IMR-90 (cell line): ENCODE data around the gene SGK1. TPM values are rescaled to one million over a fixed set of nuclear protein-coding genes. Genes with fewer than 3 reads are reported as not detected.

ENCODE experiments used
- ATAC-seq: fragments of 200-7000 bp; cut with Tn5 transposase; 2 replicates; pipeline ENCODE4 v1.9.1; 2020; ENCODE audit warnings: low read depth, mild to moderate bottlenecking, moderate library complexity
- BruUV-seq: library from RNA; stranded (reverse); fragments of 400-500 nt; replicated peaks from 2 replicates; lab custom pipeline; 2021; lab: Mats Ljungman, UMichigan
- CTCF ChIA-PET: fragments of 300-600 bp; formaldehyde crosslinking; extraction: SDS; loops from one replicate; lab custom pipeline; 2021; ENCODE audit warnings: antibody characterized with exemption; lab: Yijun Ruan, JAX
- POLR2A ChIA-PET: fragments of 300-600 bp; sonication (Branson Sonifier 250); formaldehyde crosslinking; loops from one replicate; lab custom pipeline; 2022; ENCODE audit warnings: antibody characterized with exemption; ENCODE audit not compliant: unreplicated experiment; lab: Charles Lee
- DNase-seq: peaks from one replicate; pipeline ENCODE4 v3.0.0; 2013
- H2AFZ ChIP-seq: replicated peaks from 2 replicates; pipeline ENCODE3; 2013; ENCODE audit warnings: low read length, mild to moderate bottlenecking; ENCODE audit not compliant: poor library complexity
- H2AK5ac ChIP-seq: 2 replicates; pipeline ENCODE4 v1.6.1; 2013; ENCODE audit warnings: low read depth, low read length, inconsistent platforms
- H2AK9ac ChIP-seq: replicated peaks from 2 replicates; pipeline ENCODE3; 2013; ENCODE audit warnings: mild to moderate bottlenecking, low read depth, low read length, moderate library complexity; ENCODE audit not compliant: poor library complexity
- H2BK120ac ChIP-seq: 2 replicates; pipeline ENCODE4 v1.6.1; 2013; ENCODE audit warnings: low read depth, low read length, inconsistent platforms
- H2BK15ac ChIP-seq: 3 replicates; pipeline ENCODE4 v1.6.1; 2013; ENCODE audit warnings: low read depth, low read length, inconsistent platforms
- H2BK20ac ChIP-seq: 2 replicates; pipeline ENCODE4 v1.6.1; 2013; ENCODE audit warnings: low read depth, mild to moderate bottlenecking, inconsistent platforms, low read length, moderate library complexity
- H2BK5ac ChIP-seq: 2 replicates; pipeline ENCODE4 v1.6.1; 2013; ENCODE audit warnings: mild to moderate bottlenecking, low read depth, low read length, inconsistent platforms; ENCODE audit not compliant: poor library complexity, severe bottlenecking
- H3K14ac ChIP-seq: replicated peaks from 2 replicates; pipeline ENCODE4 v1.6.1; 2013; ENCODE audit warnings: low read depth, low read length, inconsistent platforms
- H3K18ac ChIP-seq: 2 replicates; pipeline ENCODE4 v1.6.1; 2013; ENCODE audit warnings: low read depth, low read length, control low read depth
- H3K23ac ChIP-seq: 2 replicates; pipeline ENCODE4 v1.6.1; 2013; ENCODE audit warnings: low read depth, low read length, inconsistent platforms
- H3K27ac ChIP-seq: 2 replicates; pipeline ENCODE4 v1.5.1; 2013; ENCODE audit warnings: mild to moderate bottlenecking, control low read depth, low read length; ENCODE audit not compliant: insufficient read depth
- H3K27me3 ChIP-seq: 2 replicates; pipeline ENCODE4 v1.6.1; 2013; ENCODE audit warnings: low read length; ENCODE audit not compliant: control insufficient read depth, insufficient read depth
- H3K36me3 ChIP-seq: 2 replicates; pipeline ENCODE4 v1.6.1; 2013; ENCODE audit warnings: low read length, mixed read lengths; ENCODE audit not compliant: control insufficient read depth, insufficient read depth
- H3K4ac ChIP-seq: 2 replicates; pipeline ENCODE4 v1.6.1; 2013; ENCODE audit warnings: low read depth, low read length, inconsistent platforms
- H3K4me1 ChIP-seq: 2 replicates; pipeline ENCODE4 v1.6.1; 2013; ENCODE audit warnings: low read length, mixed read lengths; ENCODE audit not compliant: control insufficient read depth, insufficient read depth
- H3K4me2 ChIP-seq: 2 replicates; pipeline ENCODE4 v1.6.1; 2013; ENCODE audit warnings: low read depth, mild to moderate bottlenecking, control low read depth, low read length, moderate library complexity
- H3K4me3 ChIP-seq: 2 replicates; pipeline ENCODE4 v1.5.1; 2013; ENCODE audit warnings: low read depth, mild to moderate bottlenecking, control low read depth, low read length, moderate library complexity; ENCODE audit not compliant: insufficient read depth
- H3K56ac ChIP-seq: 2 replicates; pipeline ENCODE4 v1.6.1; 2013; ENCODE audit warnings: low read length, inconsistent platforms; ENCODE audit not compliant: insufficient read depth; ENCODE audit errors: extremely low read depth
- H3K79me1 ChIP-seq, 2 experiments: 2 replicates each; pipeline ENCODE4 v1.6.1; 2013; ENCODE audit warnings: low read length in 2 of 2, inconsistent platforms in 1 of 2, low read depth in 1 of 2
- H3K9ac ChIP-seq: 2 replicates; pipeline ENCODE4 v1.6.1; 2013; ENCODE audit warnings: low read depth, low read length, control low read depth
- H3K9me1 ChIP-seq: 2 replicates; pipeline ENCODE4 v1.6.1; 2013; ENCODE audit warnings: low read length, inconsistent platforms; ENCODE audit not compliant: insufficient read depth
- H3K9me3 ChIP-seq: 2 replicates; pipeline ENCODE4 v1.6.1; 2013; ENCODE audit warnings: low read length; ENCODE audit not compliant: control insufficient read depth, insufficient read depth
- H4K20me1 ChIP-seq: 2 replicates; pipeline ENCODE4 v1.6.1; 2013; ENCODE audit warnings: low read length, inconsistent platforms; ENCODE audit not compliant: insufficient read depth
- H4K5ac ChIP-seq: 2 replicates; pipeline ENCODE4 v1.6.1; 2013; ENCODE audit warnings: mild to moderate bottlenecking, low read depth, low read length, control low read depth
- H4K8ac ChIP-seq, 2 experiments: 2 replicates each; pipeline ENCODE4 v1.6.1; 2013; ENCODE audit warnings: low read depth in 2 of 2, low read length in 2 of 2, control low read depth in 1 of 2, inconsistent platforms in 1 of 2
- H4K91ac ChIP-seq: 2 replicates; pipeline ENCODE4 v1.6.1; 2013; ENCODE audit warnings: low read depth, low read length, inconsistent platforms; ENCODE audit not compliant: insufficient read depth
- CEBPB ChIP-seq: IDR thresholded peaks from 2 replicates; pipeline ENCODE4 v1.6.1; 2012; ENCODE audit warnings: low read depth, low read length, improper control_type of control experiment
- POLR2A ChIP-seq: IDR thresholded peaks from 2 replicates; pipeline ENCODE4 v1.6.1; 2012; ENCODE audit warnings: mild to moderate bottlenecking, low read depth, low read length
- RFX5 ChIP-seq: IDR thresholded peaks from 2 replicates; pipeline ENCODE4 v1.8.0; 2012; ENCODE audit warnings: low read depth, mild to moderate bottlenecking, low read length, moderate library complexity
- WGBS, 2 experiments: methylation state at CpG; one replicate each; pipeline versions ENCODE4 v1.1.5 to v1.1.7; 2013; ENCODE audit warnings: missing lambda C conversion rate in 2 of 2; ENCODE audit not compliant: insufficient read length in 1 of 2; ENCODE audit errors: extremely low coverage in 2 of 2; 5-methylcytosine and 5-hydroxymethylcytosine counted together
- dilution Hi-C: fragments of 300-500 bp; cut with HindIII; formaldehyde crosslinking; loops from one replicate; pipeline ENCODE4 v1.14.3; 2018; ENCODE audit warnings: low sequenced_read_pairs; ENCODE audit not compliant: unreplicated experiment
- in situ Hi-C: fragments of 300-500 bp; cut with MboI; formaldehyde crosslinking; loops from 3 replicates; pipeline ENCODE4 v1.14.3; 2019; ENCODE audit warnings: low sequenced_read_pairs, inconsistent platforms, mixed read lengths
- intact Hi-C: fragments of 100-400 bp; cut with micrococcal nuclease; formaldehyde crosslinking; loops from 2 replicates; pipeline ENCODE4 v1.10.0; 2022
- polyA plus RNA-seq, 3 experiments: library from polyadenylated mRNA; depleted of rRNA; stranded (reverse); fragments of >200 nt; gene quantifications; 2 replicates each; pipeline ENCODE4 v1.2.3, GENCODE V29; 2012; ENCODE audit warnings: low replicate concordance in 1 of 3
- total RNA-seq: library from RNA; depleted of rRNA; stranded (reverse); fragments of >200 nt; gene quantifications from 2 replicates; pipeline ENCODE4 v1.2.3, GENCODE V29; 2012
- TF ChIP-seq, protein P1 (sequence below): conservative IDR thresholded peaks from 2 replicates; pipeline ENCODE4 v1.5.1; 2012; ENCODE audit warnings: mild to moderate bottlenecking, low read depth, low read length, improper control_type of control experiment

The SGK1 gene
- total and polyA plus RNA-seq, 2 of the 4 experiments (the other 2 are of a cell fraction) = 121 to 255 TPM

DNA sequence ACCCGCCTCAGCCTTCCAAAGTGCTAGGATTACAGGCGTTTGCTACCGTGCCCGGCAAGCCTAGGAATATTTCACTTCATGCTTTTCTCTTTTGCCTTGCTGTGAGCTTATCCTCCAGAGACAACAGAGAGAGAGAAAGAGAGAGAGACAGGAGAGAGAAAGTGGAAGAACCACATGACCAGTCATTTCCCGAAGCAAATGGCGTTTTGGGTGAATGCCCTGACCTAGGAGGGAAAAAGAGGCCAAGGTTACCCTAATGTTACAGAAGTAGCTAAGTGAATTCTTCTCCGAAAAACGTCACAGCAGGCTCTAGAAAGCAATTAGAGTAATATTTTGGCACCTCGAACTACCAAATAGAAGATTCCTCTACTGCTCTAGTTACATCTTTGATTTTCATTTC is 9.1 kb downstream of the SGK1 start:
- no peaks in the 10 kb centered on the region for H3K36me3 ChIP-seq
- H3K27me3 ChIP-seq = no peaks in the 10 kb centered on the region
- WGBS, 2 experiments = 86% methylated on average over 1 of the region's 9 CpGs; no CpG with 5 or more reads in 1 of the 2 experiments
- no peak for DNase-seq
- dilution Hi-C loops = no loop called here
- no peak overlapping the region for H3K18ac ChIP-seq
- H3K23ac ChIP-seq = no peak overlapping the region
- H2BK15ac ChIP-seq = no peak overlapping the region
- no peak for ATAC-seq
- no peak overlapping the region for H4K8ac ChIP-seq
- H3K14ac ChIP-seq = no peak overlapping the region
- no peak overlapping the region for H3K4me3 ChIP-seq
- no peaks in the 10 kb centered on the region for H3K9me3 ChIP-seq
- ChIA-PET POLR2A (no interaction called here), CTCF (no interaction called here)
- no peak overlapping the region for H3K56ac ChIP-seq
- H3K4me1 ChIP-seq = peaks cover 2% of the 10 kb centered on the region; the same call in 1 of the 2 replicates
- no peak for TF ChIP-seq RFX5
- TF ChIP-seq, protein P1, sequence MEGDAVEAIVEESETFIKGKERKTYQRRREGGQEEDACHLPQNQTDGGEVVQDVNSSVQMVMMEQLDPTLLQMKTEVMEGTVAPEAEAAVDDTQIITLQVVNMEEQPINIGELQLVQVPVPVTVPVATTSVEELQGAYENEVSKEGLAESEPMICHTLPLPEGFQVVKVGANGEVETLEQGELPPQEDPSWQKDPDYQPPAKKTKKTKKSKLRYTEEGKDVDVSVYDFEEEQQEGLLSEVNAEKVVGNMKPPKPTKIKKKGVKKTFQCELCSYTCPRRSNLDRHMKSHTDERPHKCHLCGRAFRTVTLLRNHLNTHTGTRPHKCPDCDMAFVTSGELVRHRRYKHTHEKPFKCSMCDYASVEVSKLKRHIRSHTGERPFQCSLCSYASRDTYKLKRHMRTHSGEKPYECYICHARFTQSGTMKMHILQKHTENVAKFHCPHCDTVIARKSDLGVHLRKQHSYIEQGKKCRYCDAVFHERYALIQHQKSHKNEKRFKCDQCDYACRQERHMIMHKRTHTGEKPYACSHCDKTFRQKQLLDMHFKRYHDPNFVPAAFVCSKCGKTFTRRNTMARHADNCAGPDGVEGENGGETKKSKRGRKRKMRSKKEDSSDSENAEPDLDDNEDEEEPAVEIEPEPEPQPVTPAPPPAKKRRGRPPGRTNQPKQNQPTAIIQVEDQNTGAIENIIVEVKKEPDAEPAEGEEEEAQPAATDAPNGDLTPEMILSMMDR = no peak
- no peak for TF ChIP-seq POLR2A
- TF ChIP-seq CEBPB = no peak
- no peak overlapping the region for H2AFZ ChIP-seq
- intact Hi-C loops = no loop called here
- H2BK20ac ChIP-seq = no peak overlapping the region
- H2AK9ac ChIP-seq = no peak overlapping the region
- no peak overlapping the region for H2BK5ac ChIP-seq
- H2AK5ac ChIP-seq = no peak overlapping the region
- H3K9ac ChIP-seq = no peak overlapping the region
- in situ Hi-C loops = no loop called here
- no peaks in the 10 kb centered on the region for H3K9me1 ChIP-seq
- no peak overlapping the region for H3K4ac ChIP-seq
- H2BK120ac ChIP-seq = no peak overlapping the region
- H3K79me1 ChIP-seq = no peaks in the 10 kb centered on the region
- no peak overlapping the region for H3K4me2 ChIP-seq
- no peak overlapping the region for H4K5ac ChIP-seq
- H3K27ac ChIP-seq = no peak overlapping the region
- no peaks in the 10 kb centered on the region for H4K20me1 ChIP-seq
- no peak overlapping the region for H4K91ac ChIP-seq
- no TSS peak for BruUV-seq
